NCI-H2081 (cell line): ENCODE data around the gene STK32B.
"Not testable (repeated sequence)": the region's sequence is repeated elsewhere in the genome, so short reads cannot be mapped to it uniquely, and the experiment has no call there.

Experiments
- DNase-seq, 2 experiments: peaks; one replicate each; lab custom pipeline; 2025; lab: John Stamatoyannopoulos, UW

STK32B gene

GRCh38 chr4:5393911-5394513, 342.7 kb downstream of the STK32B start:
- no peak for DNase-seq

GRCh38 chr4:5395781-5396180, 344.5 kb downstream of the STK32B start:
- no peak for DNase-seq

DNA sequence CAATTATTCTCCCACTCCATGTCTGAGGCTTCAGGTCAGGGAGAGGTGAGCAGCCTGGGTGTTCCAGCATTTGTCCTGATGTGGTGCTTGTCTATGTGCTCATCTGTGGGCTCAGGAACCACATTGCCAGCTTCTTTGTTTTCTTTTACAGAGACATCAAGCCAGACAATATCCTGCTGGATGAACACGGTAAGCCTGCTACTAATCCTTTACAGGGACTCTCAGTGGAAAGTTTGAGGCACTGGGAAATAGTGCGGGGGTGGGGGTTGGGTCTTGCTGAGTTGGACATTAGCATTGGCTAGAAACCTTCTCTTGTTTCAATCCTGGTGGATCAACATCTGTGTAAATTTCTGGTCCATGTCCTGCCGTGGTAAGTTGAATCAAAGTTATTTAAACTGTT, 346.8 kb downstream of the STK32B start:
- DNase-seq, result no peak

GRCh38 chr4:5399124-5399523, 347.8 kb downstream of the STK32B start:
- no peak for DNase-seq

DNA sequence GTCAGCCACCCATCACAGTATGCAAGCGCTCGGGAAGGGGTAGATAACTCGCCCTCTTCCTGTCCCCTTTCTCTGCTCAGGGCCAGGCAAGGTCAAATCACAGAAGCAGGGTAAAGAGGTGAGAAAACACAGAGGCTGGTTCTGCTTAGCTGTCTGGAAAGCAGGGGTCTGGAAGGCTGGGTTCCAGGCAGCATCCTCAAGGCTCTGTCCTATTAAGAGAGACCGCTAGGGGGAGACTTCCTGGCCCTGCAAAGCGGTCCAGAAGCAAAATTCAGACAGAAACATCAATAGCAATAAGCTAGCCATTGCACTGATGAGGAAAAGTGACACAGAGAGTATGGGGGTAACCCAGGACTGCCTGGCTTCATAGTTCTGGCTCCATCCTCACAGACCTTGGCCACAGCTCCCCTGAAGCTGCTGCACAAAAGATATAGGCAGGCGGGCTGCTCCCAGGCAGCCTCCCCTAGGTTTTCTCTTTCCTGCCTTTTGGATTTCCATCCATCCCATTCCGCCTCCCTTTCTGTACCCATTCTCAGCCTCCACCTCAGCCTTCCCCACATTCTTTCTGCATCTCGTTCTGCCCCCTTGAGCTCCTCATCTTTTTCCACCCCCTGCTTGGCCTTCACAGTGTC, 348.6 kb downstream of the STK32B start:
- DNase-seq, result peak in 1 of 2 experiments; percentile 13

DNA sequence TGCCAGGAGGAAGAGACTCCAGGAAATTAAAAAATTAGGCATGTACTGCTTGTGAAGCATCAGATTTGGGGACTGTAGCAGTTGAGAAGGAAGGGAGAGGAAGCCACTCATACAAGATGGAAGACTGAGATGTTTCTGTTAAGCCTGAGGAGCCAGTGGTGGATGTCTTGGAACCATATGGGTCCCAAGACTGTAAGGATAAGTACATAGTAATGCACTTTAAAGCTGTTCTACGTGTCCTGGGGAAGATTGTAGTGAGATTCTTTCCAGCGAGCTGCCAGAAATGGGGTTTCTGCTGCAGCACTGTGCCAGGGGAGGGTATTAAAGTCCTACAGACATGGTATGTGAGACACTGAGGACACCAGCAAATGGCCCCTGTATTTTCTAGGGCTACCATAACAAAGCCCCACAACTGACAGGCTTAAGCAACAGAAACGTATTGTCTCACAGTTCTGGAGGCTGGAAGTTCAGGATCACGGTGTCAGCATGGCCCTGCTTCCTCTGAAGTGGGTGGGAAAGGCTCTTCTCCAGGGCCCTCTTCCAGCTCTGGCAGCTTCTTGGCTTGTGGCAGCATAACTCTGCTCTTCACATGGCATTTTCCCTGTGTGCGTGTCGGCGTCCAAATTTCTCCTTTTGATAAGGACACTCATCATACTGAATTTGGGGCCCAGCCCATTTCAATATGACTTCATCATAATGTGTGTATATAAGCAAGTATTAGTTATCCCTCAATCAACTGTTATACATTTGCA, 352.6 kb downstream of the STK32B start:
- no peak for DNase-seq

- DNase-seq, result no peak
Measured at GRCh38 chr4:5409237-5409636, 358.0 kb downstream of the STK32B start.

GRCh38 chr4:5409972-5410618, 358.8 kb downstream of the STK32B start:
- DNase-seq, result no peak

DNA sequence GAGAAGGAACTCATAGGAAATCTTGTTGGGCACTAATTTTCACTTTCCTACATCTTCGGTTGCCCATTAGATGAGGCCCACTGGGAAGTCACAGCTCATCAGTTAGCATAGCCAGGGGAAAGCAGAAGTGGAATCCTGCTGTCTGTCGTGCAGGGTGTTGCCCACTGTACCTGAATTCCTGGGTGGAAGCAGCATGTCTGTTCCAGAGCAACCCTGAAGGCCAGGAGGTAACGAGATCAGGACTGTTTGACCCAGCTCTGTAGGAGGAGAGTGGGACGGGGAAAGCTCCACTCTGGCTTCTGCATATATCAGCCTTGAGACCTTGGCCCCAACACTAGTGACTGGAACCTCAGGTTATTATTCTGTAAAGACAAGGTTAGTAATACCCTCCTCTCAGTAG, 361.0 kb downstream of the STK32B start:
- no peak for DNase-seq

GRCh38 chr4:5412751-5413150, 361.5 kb downstream of the STK32B start:
- DNase-seq, result no peak

- no peak for DNase-seq
Measured at GRCh38 chr4:5416637-5417036, 365.4 kb downstream of the STK32B start.

- DNase-seq, result no peak
Measured at GRCh38 chr4:5420266-5420665, 369.0 kb downstream of the STK32B start.

DNA sequence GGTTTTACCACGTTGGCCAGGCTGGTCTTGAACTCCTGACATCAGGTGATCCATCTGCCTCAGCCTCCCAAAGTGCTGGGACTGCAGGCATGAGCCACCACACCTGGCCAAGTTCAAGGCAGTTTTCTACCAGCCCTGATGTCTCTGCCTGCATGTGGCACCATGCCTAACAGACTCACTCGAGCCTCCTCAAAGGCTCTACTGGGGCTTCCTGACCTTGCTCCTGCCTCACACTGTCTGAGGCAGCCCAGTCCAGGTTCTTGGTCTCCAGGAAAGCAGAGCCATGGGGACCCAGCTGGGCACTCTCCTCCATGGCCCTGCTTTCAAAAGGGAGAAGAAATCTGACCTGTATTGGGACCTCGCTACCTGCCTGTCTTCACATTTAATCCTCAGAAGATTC, 370.1 kb downstream of the STK32B start:
- no peak for DNase-seq

- no peak for DNase-seq
Measured at GRCh38 chr4:5422195-5422594, 370.9 kb downstream of the STK32B start.

DNA sequence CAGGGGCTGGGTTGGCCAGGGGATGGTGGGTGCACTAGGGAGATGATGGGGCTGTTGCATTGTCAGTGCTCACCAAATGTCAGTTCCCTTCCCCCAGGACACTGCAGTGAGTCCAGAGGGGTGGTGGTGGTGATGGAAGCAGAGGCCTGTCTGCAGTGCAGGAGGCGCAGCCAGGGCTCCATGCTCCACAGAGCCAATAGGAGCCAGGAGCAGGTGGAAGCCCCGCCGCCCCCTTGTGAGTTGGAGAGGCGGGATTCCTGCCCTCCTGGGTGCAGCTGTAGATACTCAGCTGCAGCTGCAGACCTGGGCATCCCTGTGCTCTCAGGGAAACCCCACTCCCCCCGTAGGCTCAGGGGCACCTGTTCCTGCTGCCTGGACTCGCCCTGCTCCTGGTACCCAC, 372.4 kb downstream of the STK32B start:
- no peak for DNase-seq

GRCh38 chr4:5424211-5424610, 372.9 kb downstream of the STK32B start:
- no peak for DNase-seq

DNA sequence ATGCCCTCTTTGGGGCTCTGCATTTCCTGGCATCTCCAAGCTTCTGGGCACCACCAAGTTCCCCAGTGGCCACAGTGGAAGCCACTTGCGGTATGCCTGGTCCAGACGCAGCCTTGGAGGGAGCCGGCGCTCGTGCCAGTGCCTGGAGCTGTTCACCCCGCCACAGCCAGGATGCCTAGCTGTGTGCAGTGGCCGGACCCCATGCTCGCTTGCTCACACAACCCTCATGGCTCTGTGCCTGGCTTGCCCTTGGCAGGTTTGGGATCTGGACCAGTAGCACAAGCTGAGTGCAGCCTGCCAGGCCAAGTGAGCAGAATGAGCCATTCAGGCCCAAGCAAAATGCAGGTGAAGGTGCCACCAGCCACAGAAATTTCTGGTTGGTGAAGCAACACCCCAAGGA, 373.6 kb downstream of the STK32B start:
- no peak for DNase-seq

DNA sequence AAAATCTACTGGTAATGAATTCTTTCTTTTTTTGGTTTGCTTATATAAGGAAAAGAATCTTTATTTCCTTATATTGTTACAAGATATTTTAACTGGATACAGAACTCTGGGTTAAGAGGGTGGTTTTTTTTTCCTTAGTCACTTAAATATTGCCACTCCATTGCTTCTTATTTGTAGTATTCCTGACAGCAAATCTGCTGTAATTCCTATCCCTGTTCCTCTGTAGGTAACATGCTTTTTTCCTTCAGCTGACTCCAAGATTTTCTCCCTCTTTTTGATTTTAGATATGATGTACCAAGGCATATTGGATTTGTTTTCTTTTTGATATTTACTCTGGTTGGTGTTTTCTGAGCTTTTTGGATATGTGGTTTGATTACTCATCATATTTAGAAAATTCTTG, 378.5 kb downstream of the STK32B start:
- no peak for DNase-seq

DNA sequence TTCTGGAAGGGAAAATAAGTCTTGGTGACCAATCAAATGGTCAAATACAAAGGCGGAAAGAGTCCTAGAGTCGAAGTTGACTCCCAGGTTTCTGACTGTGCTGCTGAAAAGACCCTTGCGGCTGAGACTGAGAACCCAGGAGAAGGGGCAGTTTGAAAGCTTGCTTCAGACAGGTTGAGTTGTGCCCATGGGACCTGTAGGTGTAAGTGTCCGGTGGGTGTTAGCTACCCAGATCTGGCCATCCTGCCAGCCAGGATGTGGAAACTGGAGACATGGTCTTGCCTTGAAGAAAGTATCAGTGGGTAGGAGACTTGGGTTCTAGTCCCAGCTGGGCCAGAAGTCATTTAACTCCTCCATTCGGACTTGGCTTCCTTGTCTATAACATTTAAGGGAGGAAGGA, 381.9 kb downstream of the STK32B start:
- DNase-seq, result no peak

- DNase-seq, result no peak
Measured at GRCh38 chr4:5435201-5435600, 383.9 kb downstream of the STK32B start.

GRCh38 chr4:5435823-5436222, 384.5 kb downstream of the STK32B start:
- DNase-seq, result no peak

DNA sequence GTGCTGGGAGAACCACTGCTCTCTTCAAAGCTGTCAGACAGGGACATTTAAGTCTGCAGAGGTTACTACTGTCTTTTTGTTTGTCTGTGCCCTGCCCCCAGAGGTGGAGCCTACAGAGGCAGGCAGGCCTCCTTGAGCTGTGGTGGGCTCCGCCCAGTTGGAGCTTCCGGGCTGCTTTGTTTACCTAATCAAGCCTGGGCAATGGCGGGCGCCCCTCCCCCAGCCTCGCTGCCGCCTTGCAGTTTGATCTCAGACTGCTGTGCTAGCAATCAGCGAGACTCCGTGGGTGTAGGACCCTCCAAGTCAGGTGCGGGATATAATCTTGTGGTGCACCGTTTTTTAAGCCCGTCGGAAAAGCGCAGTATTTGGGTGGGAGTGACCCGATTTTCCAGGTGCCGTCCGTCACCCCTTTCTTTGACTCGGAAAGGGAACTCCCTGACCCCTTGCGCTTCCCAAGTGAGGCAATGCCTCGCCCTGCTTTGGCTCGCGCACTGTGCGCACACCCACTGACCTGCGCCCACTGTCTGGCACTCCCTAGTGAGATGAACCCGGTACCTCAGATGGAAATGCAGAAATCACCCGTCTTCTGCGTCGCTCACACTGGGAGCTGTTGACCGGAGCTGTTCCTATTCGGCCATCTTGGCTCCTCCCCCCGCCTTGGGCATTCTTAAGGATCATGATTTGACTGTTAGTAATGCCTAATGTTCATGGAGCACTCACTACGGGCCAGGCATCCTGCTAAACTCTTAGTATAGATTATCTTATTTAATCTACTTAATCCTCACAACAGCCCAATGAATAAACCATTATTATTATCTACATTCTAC, 392.9 kb downstream of the STK32B start:
- not testable (repeated sequence) for DNase-seq
